ENCODE data around the gene FXYD6.

DNA sequence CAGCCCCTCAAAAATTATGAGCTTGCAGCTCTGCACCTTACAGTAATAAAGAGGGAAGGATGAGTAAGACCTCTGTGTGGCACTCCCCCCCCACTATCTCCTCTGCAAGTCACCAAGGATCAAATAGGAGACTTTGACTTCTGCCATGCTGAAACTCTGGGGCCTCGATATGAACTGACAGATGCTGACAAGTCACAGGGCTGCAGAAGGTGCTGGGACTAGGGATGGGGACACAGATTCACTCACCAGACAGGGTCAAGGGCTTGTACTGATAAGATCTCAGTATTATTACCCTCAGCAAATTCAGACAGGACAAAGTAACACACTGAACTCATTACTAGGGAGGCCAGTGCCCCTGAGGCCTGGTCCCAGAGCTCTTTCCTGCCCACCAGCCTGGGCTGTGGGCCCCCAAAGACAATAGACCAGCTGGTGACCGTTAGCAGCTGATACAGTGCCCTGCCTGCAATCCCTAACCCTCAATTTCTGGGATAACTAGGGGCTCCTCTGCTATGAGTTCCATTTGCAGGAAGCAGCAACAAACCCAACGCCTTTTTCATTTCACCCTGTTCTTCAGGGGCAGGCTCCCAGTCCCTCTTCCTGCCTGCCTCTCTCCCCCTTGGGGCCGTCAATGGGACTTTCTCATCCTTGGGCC, 32.6 kb upstream of the FXYD6 start:
- TF ChIP-seq EP300 (IDR thresholded peaks at IDR 0.05; ENCODE audit: low read length) (no peak), ZNF584 (CRISPR knock-in tag; IDR thresholded peaks at IDR 0.05; ENCODE audit: low read depth) (no peak), ZNF282 (CRISPR knock-in tag; IDR thresholded peaks at IDR 0.05) (no peak), EZH2 (IDR thresholded peaks at IDR 0.05; ENCODE audit: borderline replicate concordance, low read depth, low read length) (no peak), POLR2A (conservative IDR thresholded peaks at IDR 0.05) (no peak), PHTF2 (CRISPR knock-in tag; IDR thresholded peaks at IDR 0.05) (no peak)
- TF ChIP-seq, protein P1, sequence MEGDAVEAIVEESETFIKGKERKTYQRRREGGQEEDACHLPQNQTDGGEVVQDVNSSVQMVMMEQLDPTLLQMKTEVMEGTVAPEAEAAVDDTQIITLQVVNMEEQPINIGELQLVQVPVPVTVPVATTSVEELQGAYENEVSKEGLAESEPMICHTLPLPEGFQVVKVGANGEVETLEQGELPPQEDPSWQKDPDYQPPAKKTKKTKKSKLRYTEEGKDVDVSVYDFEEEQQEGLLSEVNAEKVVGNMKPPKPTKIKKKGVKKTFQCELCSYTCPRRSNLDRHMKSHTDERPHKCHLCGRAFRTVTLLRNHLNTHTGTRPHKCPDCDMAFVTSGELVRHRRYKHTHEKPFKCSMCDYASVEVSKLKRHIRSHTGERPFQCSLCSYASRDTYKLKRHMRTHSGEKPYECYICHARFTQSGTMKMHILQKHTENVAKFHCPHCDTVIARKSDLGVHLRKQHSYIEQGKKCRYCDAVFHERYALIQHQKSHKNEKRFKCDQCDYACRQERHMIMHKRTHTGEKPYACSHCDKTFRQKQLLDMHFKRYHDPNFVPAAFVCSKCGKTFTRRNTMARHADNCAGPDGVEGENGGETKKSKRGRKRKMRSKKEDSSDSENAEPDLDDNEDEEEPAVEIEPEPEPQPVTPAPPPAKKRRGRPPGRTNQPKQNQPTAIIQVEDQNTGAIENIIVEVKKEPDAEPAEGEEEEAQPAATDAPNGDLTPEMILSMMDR (IDR thresholded peaks at IDR 0.05 in 2 of 3, conservative IDR thresholded peaks at IDR 0.05 in 1 of 3; ENCODE audit: insufficient read depth in 2 of 3, low read depth in 1 of 3, low read length in 3 of 3), result no peak

Data from K562 (cell line).